Effector CD4-positive, alpha-beta T cell (primary cell): ENCODE results near the gene ANTXRL.
"Not testable (repeated sequence)": the region's sequence is repeated elsewhere in the genome, so short reads cannot be mapped to it uniquely, and the experiment has no call there.

Experiments used
- DNase-seq: peaks from one replicate; pipeline ENCODE4 v3.0.0-alpha.2; 2020

Gene ANTXRL

DNA sequence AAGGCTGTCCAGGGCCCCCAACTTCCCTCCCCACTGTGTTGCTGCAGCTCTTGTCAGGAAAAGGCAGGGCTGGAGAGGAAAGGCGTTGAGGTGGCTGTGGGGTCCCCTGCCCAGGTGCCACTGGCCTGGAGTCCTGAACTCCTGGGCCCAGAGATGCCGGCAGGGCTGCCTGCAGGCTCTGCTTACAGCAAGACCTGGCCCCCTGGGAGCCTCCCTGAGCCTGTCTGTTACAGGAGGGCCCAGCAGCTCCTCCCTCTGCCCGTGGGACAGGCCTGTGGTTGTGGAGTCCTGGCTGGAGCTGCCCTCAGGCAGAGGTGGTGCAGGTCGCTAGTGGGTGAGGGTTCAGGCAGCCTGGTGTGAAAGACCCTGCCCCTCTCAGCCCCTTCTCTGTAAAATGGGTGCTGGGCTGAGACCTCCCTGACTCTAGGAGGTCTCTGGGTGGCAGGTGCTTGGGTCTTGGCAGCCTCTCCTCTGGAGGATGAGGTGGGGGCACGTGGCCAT, 9.9 kb downstream of the ANTXRL start:
- no peak for DNase-seq

DNA sequence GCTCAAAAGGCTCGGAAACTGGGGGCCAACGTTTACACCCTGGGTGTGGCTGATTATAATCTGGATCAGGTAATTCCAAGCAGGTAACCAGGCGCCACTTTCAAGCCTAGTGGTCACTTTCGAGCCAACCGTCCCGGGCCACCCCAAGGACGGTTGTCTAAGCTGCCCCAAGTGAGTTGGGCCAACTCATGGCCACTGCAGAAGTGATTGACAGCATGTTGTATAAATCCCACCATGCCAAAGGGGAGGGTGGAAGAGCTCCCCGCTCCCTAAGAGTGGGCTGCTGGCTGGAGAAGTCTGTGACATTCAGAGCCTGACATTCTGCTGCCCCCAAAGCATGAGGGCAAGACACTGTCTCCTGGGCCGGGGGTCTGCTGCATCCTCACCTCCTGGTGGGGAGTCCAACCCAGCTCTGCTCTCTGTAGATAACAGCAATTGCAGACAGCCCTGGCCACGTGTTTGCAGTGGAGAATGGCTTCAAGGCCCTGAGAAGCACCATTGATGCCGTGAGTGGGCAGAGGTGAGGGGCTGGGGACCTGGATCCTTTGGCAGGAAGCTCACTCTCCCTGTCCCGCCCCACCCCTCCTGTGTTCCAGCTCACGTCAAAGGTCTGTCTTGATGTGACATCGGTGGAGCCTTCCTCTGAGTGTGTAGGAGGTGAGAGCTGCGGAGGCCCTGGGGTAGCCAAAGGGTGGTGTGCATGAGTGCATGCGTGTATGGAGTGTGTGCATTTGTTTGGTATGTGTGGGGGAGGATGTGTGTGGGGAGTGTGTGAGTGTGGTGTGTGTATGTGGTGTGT, 10.8 kb downstream of the ANTXRL start:
- DNase-seq = no peak

DNA sequence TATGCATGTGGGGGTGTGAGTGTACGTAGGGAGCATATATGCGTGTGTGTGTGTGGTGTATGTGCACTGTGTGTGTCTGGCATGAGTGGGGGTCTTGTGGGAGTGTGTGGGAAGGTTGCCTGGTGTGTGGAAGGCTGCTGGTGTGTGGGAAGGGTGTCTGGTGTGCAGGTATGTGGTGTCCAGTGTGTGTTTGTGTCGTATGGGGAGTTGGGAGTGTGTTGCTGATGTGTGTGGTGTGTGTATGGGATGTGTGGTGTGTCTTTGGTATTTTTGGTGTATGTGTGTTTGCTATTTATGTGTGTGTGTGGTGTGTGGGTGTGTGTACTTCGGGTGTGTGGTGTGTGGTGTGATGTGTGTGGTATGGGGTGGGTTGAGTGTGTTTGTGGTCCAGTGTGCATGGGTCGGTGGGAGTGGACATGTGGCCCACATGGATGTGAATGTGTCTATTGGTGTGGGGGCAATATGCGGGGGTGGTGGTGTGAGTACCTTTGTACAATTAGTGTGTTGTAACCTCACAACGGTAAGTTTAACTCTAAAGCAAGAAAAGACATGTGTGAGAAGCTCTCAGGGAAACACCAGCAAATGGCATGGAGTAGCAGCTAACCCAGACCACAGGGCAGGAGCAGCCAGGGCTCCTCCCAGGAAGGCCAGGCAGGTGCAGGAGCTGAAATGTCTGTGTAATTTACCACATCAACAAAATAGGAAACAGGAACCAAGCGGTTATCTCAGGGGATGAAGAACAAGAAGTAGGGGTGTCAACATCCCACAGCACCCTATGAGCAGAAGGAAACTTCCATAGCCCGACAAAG, 11.9 kb downstream of the ANTXRL start:
- no peak for DNase-seq

DNA sequence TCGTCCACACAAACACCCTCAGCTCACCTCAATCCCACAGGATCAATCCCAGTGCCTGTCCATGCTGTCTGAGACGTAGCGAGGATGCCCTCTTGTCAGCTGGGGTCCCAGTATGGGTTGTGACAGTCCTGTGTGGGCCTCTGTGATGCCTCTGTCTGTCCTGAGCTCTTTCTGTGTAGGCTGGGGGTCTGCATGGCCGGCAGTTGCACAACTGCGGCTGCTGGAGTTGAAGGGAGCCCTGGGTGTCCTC, 12.4 kb downstream of the ANTXRL start:
- no peak for DNase-seq

DNA sequence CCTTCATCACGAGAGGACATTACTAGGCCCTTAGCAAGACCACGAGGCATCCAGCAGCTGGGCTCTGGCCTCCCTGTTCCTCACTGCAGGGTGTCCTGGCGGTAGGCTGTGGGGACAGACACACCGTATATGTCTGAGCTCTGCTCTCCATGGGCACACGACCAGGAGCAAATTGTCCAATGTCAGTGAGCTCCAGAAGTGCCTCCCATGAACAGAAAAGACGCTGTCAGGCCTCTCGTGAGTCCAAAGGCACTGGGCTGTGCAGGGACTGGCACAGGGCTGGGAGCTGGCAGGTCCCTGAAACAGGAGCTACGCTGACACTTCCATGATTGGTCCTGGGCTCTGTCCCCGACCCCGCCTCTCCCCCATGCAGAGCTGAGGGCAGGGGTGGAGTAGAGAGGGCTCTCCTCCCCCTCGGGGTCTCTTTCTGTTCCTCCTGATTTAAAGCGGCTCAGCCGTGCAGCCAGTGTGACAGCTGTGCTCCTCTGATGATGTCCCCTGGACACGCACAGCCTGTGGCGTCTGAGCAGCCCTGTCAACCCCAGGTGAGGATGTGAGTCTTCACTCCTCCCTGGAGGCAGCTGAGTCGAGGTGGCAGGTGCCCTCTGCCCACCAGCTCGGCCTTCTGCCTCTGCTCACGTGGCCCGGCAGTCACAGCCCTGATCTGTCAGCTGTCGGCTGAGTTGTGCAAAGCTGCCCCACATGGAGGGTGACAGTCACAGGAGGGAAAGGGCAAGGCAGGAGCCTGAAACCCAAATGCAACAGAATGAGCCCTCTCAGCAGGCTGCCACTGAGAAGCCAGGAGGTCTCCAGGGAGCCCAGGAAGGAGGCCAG, 13.0 kb downstream of the ANTXRL start:
- no peak for DNase-seq

GRCh38 chr10:46300370-46300711, 13.5 kb downstream of the ANTXRL start:
- not testable (repeated sequence) for DNase-seq

DNA sequence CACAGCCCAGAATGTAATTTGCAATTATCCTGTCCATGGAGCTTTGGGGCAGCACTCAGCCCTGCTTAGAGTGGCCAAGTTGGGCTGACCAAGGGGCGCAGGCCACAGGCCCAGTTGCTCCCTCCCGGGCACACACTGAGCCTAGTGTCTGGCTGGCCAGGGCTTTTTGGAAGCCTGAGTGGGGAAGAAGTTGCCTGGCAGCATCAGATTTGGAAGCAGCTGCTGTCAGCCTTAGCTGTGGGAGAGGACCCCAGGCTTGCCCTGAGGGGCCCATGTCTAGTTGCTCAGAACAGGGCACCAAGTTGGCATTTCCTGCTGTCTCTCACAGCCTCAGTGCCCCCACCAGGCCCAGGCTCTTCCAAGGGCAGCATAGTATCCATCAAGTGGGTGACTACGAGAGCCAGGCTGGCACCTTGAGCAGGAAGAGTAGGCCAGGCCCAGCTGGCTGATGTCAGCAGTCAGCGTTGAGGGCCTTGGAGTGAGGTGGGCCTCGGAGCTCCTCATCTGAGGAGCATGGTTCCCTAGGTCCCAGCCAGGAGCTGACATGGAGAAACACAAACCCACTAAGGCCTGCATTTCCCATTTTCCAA, 14.4 kb downstream of the ANTXRL start:
- no peak for DNase-seq

- no peak for DNase-seq
Measured at GRCh38 chr10:46301721-46302479, 15.1 kb downstream of the ANTXRL start.

GRCh38 chr10:46302765-46303352, 16.1 kb downstream of the ANTXRL start:
- not testable (repeated sequence) for DNase-seq

DNA sequence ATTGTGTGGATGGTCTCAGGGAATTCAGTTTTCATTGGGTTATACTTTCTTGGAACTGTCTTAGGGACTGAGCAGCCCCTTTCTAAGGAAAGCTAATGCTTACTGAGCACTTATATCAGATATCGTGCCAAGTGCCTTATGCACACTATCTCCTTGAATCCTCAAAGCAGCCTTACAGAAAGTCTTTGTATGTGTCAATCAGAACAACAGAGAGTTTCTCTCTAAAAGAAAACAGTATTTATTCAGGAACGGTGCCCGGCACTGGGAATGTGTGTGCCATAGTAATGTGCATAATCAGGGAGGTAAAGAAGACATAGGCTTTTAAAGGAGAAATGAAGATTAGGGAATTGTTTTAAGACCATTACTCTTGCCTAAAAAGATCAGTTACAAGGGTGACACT, 17.3 kb downstream of the ANTXRL start:
- no peak for DNase-seq

- DNase-seq = not testable (repeated sequence)
Measured at GRCh38 chr10:46304671-46305070, 17.9 kb downstream of the ANTXRL start.

GRCh38 chr10:46305079-46305818, 18.5 kb downstream of the ANTXRL start:
- DNase-seq = no peak

- DNase-seq = no peak
Measured at GRCh38 chr10:46305986-46306385, 19.2 kb downstream of the ANTXRL start.

GRCh38 chr10:46306516-46307184, 19.9 kb downstream of the ANTXRL start:
- DNase-seq = no peak

- no peak for DNase-seq
Measured at GRCh38 chr10:46307281-46308112, 20.7 kb downstream of the ANTXRL start.

GRCh38 chr10:46308113-46308415, 21.3 kb downstream of the ANTXRL start:
- DNase-seq = no peak

DNA sequence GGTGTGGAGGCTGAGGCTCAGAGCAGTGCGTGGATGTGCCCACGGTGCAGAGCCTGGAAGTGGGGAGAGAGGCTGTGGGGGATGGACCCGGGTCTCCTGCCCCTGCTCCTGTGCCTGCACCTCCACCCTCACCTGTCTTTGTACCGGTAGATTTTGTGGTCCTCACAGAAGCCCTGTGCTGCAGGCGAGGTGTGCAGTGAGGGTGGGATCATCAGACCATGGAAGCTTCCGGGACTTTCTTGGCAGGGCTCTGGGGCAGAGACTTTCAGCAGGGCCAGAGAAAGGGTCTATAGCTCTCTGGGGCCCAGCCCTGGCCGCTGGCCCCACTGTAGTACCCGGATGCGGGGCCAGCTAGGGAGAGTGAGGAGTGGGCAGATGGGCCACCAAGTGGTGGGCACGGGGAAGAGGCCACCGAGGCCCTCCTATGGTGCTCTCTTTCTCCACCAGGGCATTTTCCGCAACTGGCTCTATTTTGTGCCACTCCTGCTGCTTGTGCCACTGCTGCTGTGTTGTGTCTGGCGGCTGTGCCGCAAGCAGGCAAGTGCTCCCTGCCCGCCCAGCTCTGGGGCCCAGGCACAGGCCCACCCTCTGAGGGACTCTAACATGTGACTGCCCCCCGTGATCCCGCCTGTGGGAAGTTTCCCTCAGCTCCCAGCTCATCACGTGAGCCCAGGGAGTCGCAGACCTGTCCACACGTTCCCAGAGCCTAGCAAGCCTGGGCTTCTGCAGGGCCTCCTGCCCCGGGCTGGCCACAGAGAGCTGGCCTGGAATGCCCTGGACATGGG, 22.1 kb downstream of the ANTXRL start:
- no peak for DNase-seq

- DNase-seq = no peak
Measured at GRCh38 chr10:46309511-46310142, 22.8 kb downstream of the ANTXRL start.
